Measurements from ENCODE around the gene FGF16. TPM values are rescaled to one million over a fixed set of nuclear protein-coding genes. Genes with fewer than 3 reads are reported as not detected.

The FGF16 gene
- total and polyA plus RNA-seq, 3 donors from 2014 or later, result 0.18 to 0.55 (median 0.19) TPM

DNA sequence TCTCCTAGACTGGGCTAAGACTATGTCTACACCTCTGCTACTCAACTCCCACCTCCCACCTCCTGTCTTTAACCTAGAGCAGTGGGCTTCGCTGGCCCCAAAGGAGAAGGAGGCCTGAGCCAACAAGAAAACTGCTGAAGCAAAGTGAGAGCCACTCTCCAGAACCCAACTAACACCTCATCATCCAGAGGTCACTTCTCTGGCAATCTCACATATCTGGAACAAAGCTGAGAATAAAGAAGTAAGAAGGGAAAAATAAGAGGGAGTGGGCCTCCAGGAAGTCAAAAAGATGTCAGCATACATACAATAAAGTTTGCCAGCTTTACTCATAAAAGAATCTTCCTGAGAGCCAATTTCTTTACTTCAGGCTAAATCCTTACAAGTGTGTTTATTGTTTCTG is 18.6 kb upstream of the FGF16 start:
- H3K4me3 ChIP-seq, result no peak overlapping the region
- H3K4me1 ChIP-seq, result no peaks in the 10 kb centered on the region
- no peak for DNase-seq
- H3K9me3 ChIP-seq, result no peaks in the 10 kb centered on the region
- 80% methylated on average over 1 of the region's 1 CpG; no CpG with 5 or more reads in 1 of the 2 donors for WGBS, 2 donors
- intact Hi-C loops (cut with DNase I; ENCODE audit: low total_unique reads), result no loop called here
- TF ChIP-seq, protein P1, sequence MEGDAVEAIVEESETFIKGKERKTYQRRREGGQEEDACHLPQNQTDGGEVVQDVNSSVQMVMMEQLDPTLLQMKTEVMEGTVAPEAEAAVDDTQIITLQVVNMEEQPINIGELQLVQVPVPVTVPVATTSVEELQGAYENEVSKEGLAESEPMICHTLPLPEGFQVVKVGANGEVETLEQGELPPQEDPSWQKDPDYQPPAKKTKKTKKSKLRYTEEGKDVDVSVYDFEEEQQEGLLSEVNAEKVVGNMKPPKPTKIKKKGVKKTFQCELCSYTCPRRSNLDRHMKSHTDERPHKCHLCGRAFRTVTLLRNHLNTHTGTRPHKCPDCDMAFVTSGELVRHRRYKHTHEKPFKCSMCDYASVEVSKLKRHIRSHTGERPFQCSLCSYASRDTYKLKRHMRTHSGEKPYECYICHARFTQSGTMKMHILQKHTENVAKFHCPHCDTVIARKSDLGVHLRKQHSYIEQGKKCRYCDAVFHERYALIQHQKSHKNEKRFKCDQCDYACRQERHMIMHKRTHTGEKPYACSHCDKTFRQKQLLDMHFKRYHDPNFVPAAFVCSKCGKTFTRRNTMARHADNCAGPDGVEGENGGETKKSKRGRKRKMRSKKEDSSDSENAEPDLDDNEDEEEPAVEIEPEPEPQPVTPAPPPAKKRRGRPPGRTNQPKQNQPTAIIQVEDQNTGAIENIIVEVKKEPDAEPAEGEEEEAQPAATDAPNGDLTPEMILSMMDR (IDR thresholded peaks at IDR 0.05), result no peak
- no peaks in the 10 kb centered on the region for H3K36me3 ChIP-seq (ENCODE audit: low read depth, missing control alignments)
- H3K27me3 ChIP-seq, result no peaks in the 10 kb centered on the region
- H3K27ac ChIP-seq, result no peak overlapping the region

GRCh38 chrX:77431227-77431626 is 16.0 kb upstream of the FGF16 start:
- Histone ChIP-seq H3K27ac (no peak overlapping the region), H3K27me3 (no peaks in the 10 kb centered on the region), H3K36me3 (ENCODE audit: low read depth, missing control alignments) (no peaks in the 10 kb centered on the region), H3K9me3 (no peaks in the 10 kb centered on the region), H3K4me3 (no peak overlapping the region), H3K4me1 (no peaks in the 10 kb centered on the region)
- WGBS, 2 donors, result 57 to 78% methylated on average over 4 to 5 of the region's 5 CpGs
- intact Hi-C loops (cut with DNase I; ENCODE audit: low total_unique reads), result no loop called here
- DNase-seq, result no peak
- TF ChIP-seq, protein P1 (IDR thresholded peaks at IDR 0.05), result no peak

GRCh38 chrX:77433001-77433400 is 14.2 kb upstream of the FGF16 start:
- no peak for DNase-seq
- no peaks in the 10 kb centered on the region for H3K36me3 ChIP-seq (ENCODE audit: low read depth, missing control alignments)
- H3K27me3 ChIP-seq, result no peaks in the 10 kb centered on the region
- no peaks in the 10 kb centered on the region for H3K4me1 ChIP-seq
- 83 to 91% methylated on average over 1 of the region's 1 CpG for WGBS, 2 donors
- intact Hi-C loops (cut with DNase I; ENCODE audit: low total_unique reads), result no loop called here
- no peaks in the 10 kb centered on the region for H3K9me3 ChIP-seq
- no peak overlapping the region for H3K4me3 ChIP-seq
- TF ChIP-seq, protein P1 (IDR thresholded peaks at IDR 0.05), result no peak
- TF ChIP-seq POLR2A (IDR thresholded peaks at IDR 0.05), result no peak
- no peak overlapping the region for H3K27ac ChIP-seq

- intact Hi-C loops (cut with DNase I; ENCODE audit: low total_unique reads), result no loop called here
- Histone ChIP-seq H3K4me1 (no peaks in the 10 kb centered on the region), H3K27me3 (no peaks in the 10 kb centered on the region), H3K4me3 (no peak overlapping the region), H3K27ac (no peak overlapping the region), H3K36me3 (ENCODE audit: low read depth, missing control alignments) (no peaks in the 10 kb centered on the region), H3K9me3 (no peaks in the 10 kb centered on the region)
- DNase-seq, result no peak
- WGBS, 2 donors, result 86 to 90% methylated on average over 3 of the region's 3 CpGs
- TF ChIP-seq, protein P1 (IDR thresholded peaks at IDR 0.05), result no peak
- TF ChIP-seq POLR2A (IDR thresholded peaks at IDR 0.05), result no peak
Measured at GRCh38 chrX:77434962-77435361, 12.2 kb upstream of the FGF16 start.

- Histone ChIP-seq H3K4me3 (no peak overlapping the region), H3K27ac (no peak overlapping the region), H3K27me3 (no peaks in the 10 kb centered on the region), H3K9me3 (no peaks in the 10 kb centered on the region), H3K4me1 (no peaks in the 10 kb centered on the region), H3K36me3 (ENCODE audit: low read depth, missing control alignments) (no peaks in the 10 kb centered on the region)
- intact Hi-C loops (cut with DNase I; ENCODE audit: low total_unique reads), result no loop called here
- no peak for DNase-seq
- TF ChIP-seq, protein P1 (IDR thresholded peaks at IDR 0.05), result no peak
Measured at GRCh38 chrX:77436271-77436670, 10.9 kb upstream of the FGF16 start.

Measured in testis (tissue), 3 donors.